ENCODE measurements around the gene PGA4.

Gene PGA4

DNA sequence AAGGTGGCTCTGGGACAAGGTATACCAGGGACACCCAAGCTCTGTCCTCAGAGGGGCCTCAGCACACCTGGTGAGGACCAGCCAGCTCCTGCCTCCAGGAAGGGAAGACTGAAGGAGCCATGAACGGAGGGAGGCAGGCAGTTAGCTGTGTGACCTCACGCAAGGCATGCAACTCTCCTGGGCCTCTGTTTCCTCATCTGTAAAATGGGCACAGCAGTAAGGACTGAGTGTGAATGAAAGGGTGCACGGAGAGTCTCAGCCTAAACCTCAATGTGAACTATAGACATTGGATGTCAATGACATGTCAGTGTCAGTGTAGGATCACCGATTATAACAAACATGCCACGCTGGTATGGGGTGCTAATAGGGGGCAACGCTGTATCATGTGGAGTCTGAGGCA is 37.2 kb downstream of the PGA4 start:
- DNase-seq (ENCODE audit: low read depth), result no peak
- in situ Hi-C loops (cut with HindIII; ENCODE audit: low sequenced_read_pairs), result no loop called here
- H3K4me3 ChIP-seq (ENCODE audit: low read depth, low read length), result no peak overlapping the region
- TF ChIP-seq, protein P1, sequence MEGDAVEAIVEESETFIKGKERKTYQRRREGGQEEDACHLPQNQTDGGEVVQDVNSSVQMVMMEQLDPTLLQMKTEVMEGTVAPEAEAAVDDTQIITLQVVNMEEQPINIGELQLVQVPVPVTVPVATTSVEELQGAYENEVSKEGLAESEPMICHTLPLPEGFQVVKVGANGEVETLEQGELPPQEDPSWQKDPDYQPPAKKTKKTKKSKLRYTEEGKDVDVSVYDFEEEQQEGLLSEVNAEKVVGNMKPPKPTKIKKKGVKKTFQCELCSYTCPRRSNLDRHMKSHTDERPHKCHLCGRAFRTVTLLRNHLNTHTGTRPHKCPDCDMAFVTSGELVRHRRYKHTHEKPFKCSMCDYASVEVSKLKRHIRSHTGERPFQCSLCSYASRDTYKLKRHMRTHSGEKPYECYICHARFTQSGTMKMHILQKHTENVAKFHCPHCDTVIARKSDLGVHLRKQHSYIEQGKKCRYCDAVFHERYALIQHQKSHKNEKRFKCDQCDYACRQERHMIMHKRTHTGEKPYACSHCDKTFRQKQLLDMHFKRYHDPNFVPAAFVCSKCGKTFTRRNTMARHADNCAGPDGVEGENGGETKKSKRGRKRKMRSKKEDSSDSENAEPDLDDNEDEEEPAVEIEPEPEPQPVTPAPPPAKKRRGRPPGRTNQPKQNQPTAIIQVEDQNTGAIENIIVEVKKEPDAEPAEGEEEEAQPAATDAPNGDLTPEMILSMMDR (IDR thresholded peaks at IDR 0.05; ENCODE audit: low read depth, low read length, missing control alignments), result no peak

GRCh38 chr11:61264371-61264770 is 42.2 kb downstream of the PGA4 start:
- no peak overlapping the region for H3K4me3 ChIP-seq (ENCODE audit: low read depth, low read length)
- in situ Hi-C loops (cut with HindIII; ENCODE audit: low sequenced_read_pairs), result no loop called here
- TF ChIP-seq, protein P1 (IDR thresholded peaks at IDR 0.05; ENCODE audit: low read depth, low read length, missing control alignments), result no peak
- DNase-seq (ENCODE audit: low read depth), result no peak

- no peak for DNase-seq (ENCODE audit: low read depth)
- TF ChIP-seq, protein P1 (IDR thresholded peaks at IDR 0.05; ENCODE audit: low read depth, low read length, missing control alignments), result no peak
- in situ Hi-C loops (cut with HindIII; ENCODE audit: low sequenced_read_pairs), result no loop called here
- H3K4me3 ChIP-seq (ENCODE audit: low read depth, low read length), result no peak overlapping the region
These were observed 42.6 kb downstream of the PGA4 start for GRCh38 chr11:61264795-61265194.

DNA sequence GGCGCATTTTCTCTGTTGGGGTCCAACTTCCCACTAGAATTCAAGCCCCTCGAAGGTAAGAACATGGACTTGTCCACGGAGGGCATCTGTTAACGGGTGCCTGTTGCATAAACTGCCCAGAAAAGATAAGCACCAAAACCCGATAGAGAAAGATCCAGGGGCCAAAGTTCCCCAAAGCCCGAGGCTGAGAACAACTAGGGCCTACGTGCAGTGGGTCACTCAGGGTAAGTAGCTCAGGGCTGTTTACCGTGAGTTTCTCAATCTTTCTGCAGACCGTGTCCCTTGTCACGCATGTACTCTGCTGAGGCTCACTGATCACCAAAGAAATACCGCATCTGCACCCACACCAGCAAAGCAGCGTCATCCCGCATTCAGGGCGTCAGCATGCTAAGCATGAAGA is 43.2 kb downstream of the PGA4 start:
- TF ChIP-seq, protein P1 (IDR thresholded peaks at IDR 0.05; ENCODE audit: low read depth, low read length, missing control alignments), result no peak
- no peak overlapping the region for H3K4me3 ChIP-seq (ENCODE audit: low read depth, low read length)
- in situ Hi-C loops (cut with HindIII; ENCODE audit: low sequenced_read_pairs), result no loop called here
- no peak for DNase-seq (ENCODE audit: low read depth)

DNA sequence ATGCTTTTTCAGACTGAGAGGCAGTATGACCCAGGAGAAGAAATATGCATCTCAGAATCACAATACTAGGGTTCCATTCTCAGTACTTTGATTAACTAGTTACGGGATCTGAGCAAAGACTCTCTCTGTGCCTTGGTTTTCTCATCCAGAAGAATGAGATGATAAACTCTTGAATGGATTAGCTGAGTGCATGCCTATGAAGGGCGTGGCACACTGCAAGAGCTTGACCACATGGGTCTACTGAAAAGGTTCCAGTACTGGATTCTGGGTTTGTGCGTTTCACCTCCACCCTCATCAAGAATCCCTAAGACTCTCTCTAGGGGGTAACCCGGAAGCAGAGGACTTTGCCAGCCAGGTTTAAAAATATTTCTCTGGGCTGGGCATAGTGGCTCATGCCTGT is 44.5 kb downstream of the PGA4 start:
- H3K4me3 ChIP-seq (ENCODE audit: low read depth, low read length), result no peak overlapping the region
- in situ Hi-C loops (cut with HindIII; ENCODE audit: low sequenced_read_pairs), result no loop called here
- TF ChIP-seq, protein P1 (IDR thresholded peaks at IDR 0.05; ENCODE audit: low read depth, low read length, missing control alignments), result no peak
- no peak for DNase-seq (ENCODE audit: low read depth)

DNA sequence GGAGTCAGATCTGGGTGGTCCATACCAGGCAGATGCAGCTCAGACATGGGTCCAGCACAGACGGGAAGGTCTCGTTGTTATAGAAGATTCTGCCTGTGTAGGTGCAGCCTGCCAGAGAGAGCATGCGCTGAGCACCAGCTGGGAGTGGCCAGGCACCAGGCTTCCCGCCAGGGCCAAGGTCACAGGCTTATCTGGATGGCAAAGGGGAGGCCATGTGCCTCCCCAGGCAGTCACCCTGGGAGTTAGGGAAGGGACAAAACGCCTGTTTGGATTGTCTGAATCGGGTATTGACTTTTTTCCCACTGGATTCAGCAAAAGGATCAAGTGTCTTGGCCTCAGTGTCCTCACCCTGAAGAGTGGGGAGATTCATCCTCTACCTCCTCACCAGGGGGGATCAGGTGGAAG is 45.3 kb downstream of the PGA4 start:
- in situ Hi-C loops (cut with HindIII; ENCODE audit: low sequenced_read_pairs), result no loop called here
- TF ChIP-seq, protein P1 (IDR thresholded peaks at IDR 0.05; ENCODE audit: low read depth, low read length, missing control alignments), result no peak
- no peak for DNase-seq (ENCODE audit: low read depth)
- H3K4me3 ChIP-seq (ENCODE audit: low read depth, low read length), result no peak overlapping the region
